Esophagus muscularis mucosa (tissue), 4 donors: ENCODE results near the gene IZUMO4. TPM values are rescaled to one million over a fixed set of nuclear protein-coding genes. Genes with fewer than 3 reads are reported as not detected.
"Not testable (repeated sequence)": the region's sequence is repeated elsewhere in the genome, so short reads cannot be mapped to it uniquely, and the experiment has no call there.

Source experiments
- DNase-seq: peaks from one replicate; pipeline ENCODE4 v3.0.0-alpha.2; 2017; ENCODE audit errors: extremely low spot score
- H3K27ac ChIP-seq, 4 donors: fragments of 200-600 bp; sonication (generic); replicated peaks in 1 of 4; 1 replicate in 3 of 4; 2 replicates in 1 of 4; pipeline ENCODE4 v1.5.1; 2016 to 2019; ENCODE audit warnings: mild to moderate bottlenecking in 1 of 4
- H3K27me3 ChIP-seq, 4 donors: fragments of 200-600 bp; sonication (generic); one replicate each; pipeline versions ENCODE4 v1.5.1 to v1.6.0; 2016 to 2019
- H3K36me3 ChIP-seq, 4 donors: fragments of 200-600 bp; sonication (generic); one replicate each; pipeline ENCODE4 v1.5.1; 2016 to 2019
- H3K4me1 ChIP-seq, 4 donors: fragments of 200-600 bp; sonication (generic); one replicate each; pipeline ENCODE4 v1.5.1; 2016 to 2019
- H3K4me3 ChIP-seq, 4 donors: fragments of 200-600 bp; sonication (generic); 1 replicate in 2 of 4; 2 replicates in 2 of 4; pipeline ENCODE4 v1.5.1; 2016 to 2019; ENCODE audit warnings: mild to moderate bottlenecking in 4 of 4, moderate library complexity in 1 of 4
- H3K9me3 ChIP-seq, 4 donors: fragments of 200-600 bp; sonication (generic); 1 replicate in 3 of 4; 2 replicates in 1 of 4; pipeline ENCODE4 v1.5.1; 2016 to 2019
- EP300 ChIP-seq: sonication (generic); formaldehyde crosslinking; IDR thresholded peaks from one replicate; pipeline ENCODE4 v1.6.1; 2017; ENCODE audit warnings: antibody characterized with exemption
- POLR2A ChIP-seq: fragments of 450-650 bp; IDR thresholded peaks from one replicate; pipeline ENCODE4 v1.6.1; 2017; ENCODE audit warnings: antibody characterized with exemption, moderate library complexity, mild to moderate bottlenecking, low read depth
- POLR2AphosphoS5 ChIP-seq, 2 donors: sonication (generic); formaldehyde crosslinking; IDR thresholded peaks; one replicate each; pipeline ENCODE4 v1.6.1; 2017; ENCODE audit warnings: antibody characterized with exemption in 2 of 2
- WGBS: methylation state at CpG from one replicate; pipeline ENCODE4 v1.1.5; 2018; 5-methylcytosine and 5-hydroxymethylcytosine counted together
- intact Hi-C: fragments of 100-400 bp; cut with DNase I; formaldehyde crosslinking; loops from one replicate; pipeline ENCODE4 v1.15.1; 2023
- total RNA-seq, 4 donors: library from RNA; depleted of rRNA; stranded (reverse); fragments of >200 nt; gene quantifications; one replicate each; pipeline versions ENCODE4 v1.1.0 to v1.2.1, GENCODE V29; 2016
- TF ChIP-seq, protein P1 (sequence below), 3 experiments: fragments of 200-600 bp in 2 of 3; fragments of 450-650 bp in 1 of 3; sonication (generic) in 2 of 3; IDR thresholded peaks; one replicate each; pipeline ENCODE4 v1.5.1; 2017 to 2019; ENCODE audit warnings: antibody characterized with exemption in 3 of 3, mild to moderate bottlenecking in 2 of 3, moderate library complexity in 1 of 3

The IZUMO4 gene
- total RNA-seq, 4 donors from 2014 or later: 1.9 to 6.0 (median 3.9) TPM

DNA sequence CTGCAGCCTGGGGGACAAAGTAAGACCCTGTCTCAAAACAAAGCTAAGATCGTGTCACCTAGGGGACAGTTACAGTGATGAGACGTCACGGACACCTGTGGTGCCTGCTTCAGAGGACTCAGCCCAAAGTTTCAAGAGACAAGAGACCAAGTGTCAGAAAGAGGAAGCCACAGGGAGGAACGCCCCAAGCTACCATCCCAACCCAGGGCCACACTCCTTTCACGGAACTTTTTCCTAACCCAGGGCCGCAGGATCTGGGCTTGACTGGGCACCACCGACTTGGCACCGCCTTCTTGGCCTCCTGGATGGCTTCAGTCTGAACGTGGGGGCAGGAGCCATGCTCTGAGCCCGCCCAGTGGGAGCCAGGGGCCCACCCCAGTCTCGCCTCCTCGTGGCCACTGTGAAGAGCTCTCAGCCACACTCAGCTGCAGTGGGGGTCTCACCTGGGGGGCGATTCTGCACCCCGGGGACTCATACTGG, 9.1 kb upstream of the IZUMO4 start:
- intact Hi-C loops: no loop called here
- no peak for TF ChIP-seq POLR2A
- TF ChIP-seq POLR2AphosphoS5 (IDR thresholded peaks at IDR 0.05): no peak
- no peak for TF ChIP-seq EP300
- TF ChIP-seq, protein P1, sequence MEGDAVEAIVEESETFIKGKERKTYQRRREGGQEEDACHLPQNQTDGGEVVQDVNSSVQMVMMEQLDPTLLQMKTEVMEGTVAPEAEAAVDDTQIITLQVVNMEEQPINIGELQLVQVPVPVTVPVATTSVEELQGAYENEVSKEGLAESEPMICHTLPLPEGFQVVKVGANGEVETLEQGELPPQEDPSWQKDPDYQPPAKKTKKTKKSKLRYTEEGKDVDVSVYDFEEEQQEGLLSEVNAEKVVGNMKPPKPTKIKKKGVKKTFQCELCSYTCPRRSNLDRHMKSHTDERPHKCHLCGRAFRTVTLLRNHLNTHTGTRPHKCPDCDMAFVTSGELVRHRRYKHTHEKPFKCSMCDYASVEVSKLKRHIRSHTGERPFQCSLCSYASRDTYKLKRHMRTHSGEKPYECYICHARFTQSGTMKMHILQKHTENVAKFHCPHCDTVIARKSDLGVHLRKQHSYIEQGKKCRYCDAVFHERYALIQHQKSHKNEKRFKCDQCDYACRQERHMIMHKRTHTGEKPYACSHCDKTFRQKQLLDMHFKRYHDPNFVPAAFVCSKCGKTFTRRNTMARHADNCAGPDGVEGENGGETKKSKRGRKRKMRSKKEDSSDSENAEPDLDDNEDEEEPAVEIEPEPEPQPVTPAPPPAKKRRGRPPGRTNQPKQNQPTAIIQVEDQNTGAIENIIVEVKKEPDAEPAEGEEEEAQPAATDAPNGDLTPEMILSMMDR (IDR thresholded peaks at IDR 0.05): no peak
- no peaks in the 10 kb centered on the region for H3K9me3 ChIP-seq
- H3K4me1 ChIP-seq: peaks cover 40 to 100% (median 95%) of the 10 kb centered on the region in 4 donors
- no peaks in the 10 kb centered on the region for H3K27me3 ChIP-seq
- no peak for DNase-seq
- H3K4me3 ChIP-seq: no peak overlapping the region
- peaks cover 0 to 23% (median 17%) of the 10 kb centered on the region in 4 donors for H3K36me3 ChIP-seq
- WGBS: 67% methylated on average over 8 of the region's 14 CpGs
- peak overlapping the region; percentile 30 to 99 (median 45) for H3K27ac ChIP-seq

DNA sequence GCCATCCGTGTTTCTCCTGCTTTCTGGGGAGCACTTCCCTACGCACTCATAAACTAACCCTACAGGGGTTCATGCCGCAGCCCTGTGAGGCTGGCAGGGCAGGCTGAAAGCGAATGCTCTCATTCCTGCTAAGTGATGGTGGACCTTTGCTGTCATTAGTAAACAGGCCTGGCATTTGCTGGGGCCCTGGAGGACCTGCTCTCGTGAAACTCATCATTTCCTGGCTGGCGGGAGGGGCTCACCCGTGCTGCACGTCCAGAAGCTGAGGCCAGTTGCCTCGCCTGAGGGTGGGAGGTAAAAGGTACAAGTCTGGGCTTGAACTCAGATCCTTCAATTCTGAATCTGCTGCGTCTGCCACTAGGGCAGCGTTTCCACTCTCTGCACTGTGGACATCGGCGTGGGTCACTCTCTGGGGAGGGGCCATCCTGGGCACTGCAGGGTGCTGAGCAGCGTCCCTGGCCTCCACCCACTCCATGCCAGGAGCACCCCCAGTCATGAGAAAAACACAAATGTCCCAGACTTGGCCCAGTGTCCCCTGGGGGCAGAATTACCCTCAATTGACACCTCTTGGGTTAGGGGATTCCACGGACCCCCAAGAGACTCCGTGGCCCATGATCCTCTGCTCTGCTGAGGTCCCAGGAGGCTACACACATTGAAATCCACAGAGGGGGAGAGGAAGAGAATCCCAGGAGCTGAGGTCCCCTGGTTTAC, 7.6 kb upstream of the IZUMO4 start:
- TF ChIP-seq, protein P1 (IDR thresholded peaks at IDR 0.05): no peak
- no peak for TF ChIP-seq POLR2AphosphoS5 (IDR thresholded peaks at IDR 0.05)
- no peak for TF ChIP-seq POLR2A
- no peak for TF ChIP-seq EP300
- no peak overlapping the region for H3K4me3 ChIP-seq
- intact Hi-C loops: no loop called here
- peaks cover 0 to 13% (median 9%) of the 10 kb centered on the region in 4 donors for H3K36me3 ChIP-seq
- H3K27me3 ChIP-seq: no peaks in the 10 kb centered on the region
- H3K27ac ChIP-seq: peak overlapping the region; percentile 91 to 99 (median 94)
- WGBS: 83% methylated on average over 11 of the region's 16 CpGs
- H3K9me3 ChIP-seq: no peaks in the 10 kb centered on the region
- DNase-seq: no peak
- peaks cover 39 to 100% (median 95%) of the 10 kb centered on the region in 4 donors for H3K4me1 ChIP-seq

DNA sequence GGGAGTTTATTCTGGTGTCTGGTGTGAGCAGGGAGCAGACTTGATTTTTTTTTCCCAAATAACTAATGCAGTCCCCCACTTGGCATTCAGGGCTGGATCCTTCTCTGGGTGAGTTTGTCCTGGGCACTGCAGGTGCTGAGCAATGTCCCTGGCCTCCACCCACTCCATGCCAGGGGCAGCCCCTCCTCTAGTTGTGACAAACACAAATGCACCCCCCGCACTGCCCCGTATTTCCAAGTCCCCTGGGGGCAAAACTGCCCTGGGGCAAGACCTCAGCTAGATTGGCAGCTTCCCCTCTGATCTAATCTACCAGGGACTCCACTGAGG, 7.0 kb upstream of the IZUMO4 start:
- Histone ChIP-seq H3K27ac (peak overlapping the region; percentile 91 to 99 (median 94)), H3K9me3 (no peaks in the 10 kb centered on the region), H3K27me3 (no peaks in the 10 kb centered on the region), H3K36me3 (peaks cover 0 to 10% (median 6%) of the 10 kb centered on the region in 4 donors), H3K4me1 (peaks cover 45 to 100% (median 97%) of the 10 kb centered on the region in 4 donors), H3K4me3 (no peak overlapping the region)
- DNase-seq: no peak
- 53% methylated on average over 2 of the region's 2 CpGs for WGBS
- intact Hi-C loops: no loop called here
- TF ChIP-seq EP300: no peak
- no peak for TF ChIP-seq POLR2A
- TF ChIP-seq, protein P1 (IDR thresholded peaks at IDR 0.05): no peak
- TF ChIP-seq POLR2AphosphoS5 (IDR thresholded peaks at IDR 0.05): no peak

DNA sequence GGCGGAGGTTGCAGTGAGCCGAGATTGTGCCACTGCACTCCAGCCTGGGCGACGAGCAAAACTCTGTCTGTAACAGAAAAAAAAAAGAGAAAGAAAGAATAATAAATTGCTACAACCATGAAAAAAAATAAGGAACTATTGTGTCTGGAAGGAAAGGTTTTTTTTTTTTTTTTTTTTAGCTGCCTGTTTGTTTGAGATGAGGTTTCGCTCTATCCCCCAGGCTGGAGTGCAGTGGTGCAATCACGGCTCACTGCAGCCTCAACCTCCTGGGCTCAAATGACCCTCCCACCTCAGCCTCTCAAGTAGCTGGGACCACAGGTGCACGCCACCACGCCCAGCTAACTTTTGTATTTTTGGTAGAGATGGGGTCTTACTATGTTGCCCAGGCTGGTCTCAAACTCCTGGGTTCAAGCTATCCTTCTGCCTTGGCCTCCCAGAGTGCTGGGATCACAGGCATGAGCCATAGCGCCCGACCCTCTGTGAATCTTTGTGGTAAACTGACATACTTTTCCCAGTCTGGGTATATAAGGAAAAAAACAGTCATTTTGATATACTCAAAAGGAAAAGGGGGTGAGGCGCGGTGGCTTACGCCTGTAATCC, 4.7 kb upstream of the IZUMO4 start:
- DNase-seq, H3K4me3 ChIP-seq, H3K9me3 ChIP-seq, H3K27me3 ChIP-seq, H3K36me3 ChIP-seq, intact Hi-C loops: not testable (repeated sequence)
- H3K27ac ChIP-seq: peak overlapping the region; percentile 91 to 99 (median 94)
- 91% methylated on average over 13 of the region's 13 CpGs for WGBS
- H3K4me1 ChIP-seq: peaks cover 52 to 89% (median 89%) of the 10 kb centered on the region in 4 donors

DNA sequence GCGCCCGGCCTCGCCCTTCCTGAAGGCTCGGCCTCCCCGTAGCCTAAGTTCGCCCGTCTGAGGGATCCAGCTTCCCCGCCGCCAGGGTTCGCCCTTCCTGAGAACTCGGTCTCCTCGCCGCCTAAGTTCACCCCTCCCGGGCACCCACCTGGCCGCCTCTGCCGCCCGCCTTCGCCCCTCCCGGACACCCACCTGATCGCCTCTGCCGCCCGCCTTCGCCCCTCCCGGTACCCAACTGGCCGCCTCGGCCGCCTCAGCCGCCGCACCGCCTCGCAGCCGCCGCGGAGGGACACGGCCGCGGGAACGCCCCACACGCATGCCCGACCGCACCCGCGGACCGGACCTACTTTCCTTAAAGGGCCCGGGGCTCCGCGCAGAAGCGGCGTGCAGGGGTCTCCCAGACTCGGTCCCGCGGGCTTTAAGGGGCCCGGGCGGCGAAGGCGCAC, 658 bp upstream of the IZUMO4 start, which contains the start of gene MOB3A:
MOB3A (minus strand) TSS at position 293 of the 446 bp plus-strand sequence. CDS start 17,766 bp downstream, outside the sequence.
- H3K4me1 ChIP-seq: peaks cover 40 to 65% (median 60%) of the 10 kb centered on the region in 4 donors
- intact Hi-C loops: no loop called here
- peak within 1 kb of the TSS; percentile 91 to 99 (median 94) for H3K27ac ChIP-seq
- peak; percentile 97 for DNase-seq
- peak within 1 kb of the TSS; percentile 69 to 83 (median 78) for H3K4me3 ChIP-seq
- no peaks in the 10 kb centered on the region for H3K27me3 ChIP-seq
- peaks cover 13 to 29% (median 26%) of the 10 kb centered on the region in 4 donors for H3K36me3 ChIP-seq
- no peaks in the 10 kb centered on the region for H3K9me3 ChIP-seq
- WGBS: 1% methylated on average over 14 of the region's 56 CpGs
- peak; percentile 84 for TF ChIP-seq POLR2A
- TF ChIP-seq EP300: no peak
- peak; percentile 85 to 95 for TF ChIP-seq POLR2AphosphoS5 (IDR thresholded peaks at IDR 0.05)
- TF ChIP-seq, protein P1 (IDR thresholded peaks at IDR 0.05): peak; percentile 44 to 60 (median 53)
